Natural killer cell (primary cell): ENCODE measurements around the gene SPATA33. TPM values are rescaled to one million over a fixed set of nuclear protein-coding genes. Genes with fewer than 3 reads are reported as not detected.

Experiments used
- ATAC-seq, 3 donors: fragments of 150-1000 bp in 2 of 3; fragments of 200-7000 bp in 1 of 3; cut with Tn5 transposase; 1 replicate in 1 of 3; 2 replicates in 2 of 3; pipeline ENCODE4 v1.10.0; 2021; ENCODE audit warnings: mild to moderate bottlenecking in 2 of 3, moderate library complexity in 2 of 3
- DNase-seq, 2 donors: peaks; one replicate each; pipeline versions ENCODE4 v3.0.0 to v3.0.0-alpha.2; 2013 to 2021; ENCODE audit warnings: mixed read lengths in 1 of 2
- H3K27ac ChIP-seq: one replicate; pipeline ENCODE4 v1.5.1; 2013; ENCODE audit warnings: mild to moderate bottlenecking, low read length
- H3K27me3 ChIP-seq: one replicate; pipeline ENCODE4 v1.6.1; 2013; ENCODE audit warnings: low read length; ENCODE audit not compliant: control insufficient read depth, insufficient read depth
- H3K36me3 ChIP-seq: one replicate; pipeline ENCODE4 v1.6.1; 2013; ENCODE audit warnings: low read length; ENCODE audit not compliant: control insufficient read depth, insufficient read depth
- H3K4me1 ChIP-seq: one replicate; pipeline ENCODE4 v1.6.1; 2013; ENCODE audit warnings: low read length; ENCODE audit not compliant: control insufficient read depth, insufficient read depth
- H3K4me3 ChIP-seq: one replicate; pipeline ENCODE4 v1.5.1; 2013; ENCODE audit warnings: low read length
- H3K9me3 ChIP-seq: one replicate; pipeline ENCODE4 v1.6.1; 2013; ENCODE audit warnings: low read length; ENCODE audit not compliant: control insufficient read depth, insufficient read depth
- H3K27ac Mint-ChIP-seq, 2 donors: one replicate each; pipeline ENCODE4 v1.8.0; 2022; ENCODE audit warnings: mild to moderate bottlenecking in 2 of 2, mixed read lengths in 2 of 2, moderate library complexity in 1 of 2
- H3K27me3 Mint-ChIP-seq, 2 donors: one replicate each; pipeline ENCODE4 v1.8.0; 2022; ENCODE audit warnings: low read depth in 2 of 2, mixed read lengths in 2 of 2
- H3K36me3 Mint-ChIP-seq: one replicate; pipeline ENCODE4 v1.8.0; 2022; ENCODE audit warnings: mixed read lengths
- H3K4me1 Mint-ChIP-seq, 2 donors: one replicate each; pipeline ENCODE4 v1.8.0; 2022; ENCODE audit warnings: mixed read lengths in 2 of 2
- H3K4me3 Mint-ChIP-seq: one replicate; pipeline ENCODE4 v1.8.0; 2022; ENCODE audit warnings: mild to moderate bottlenecking, moderate library complexity, mixed read lengths
- H3K9me3 Mint-ChIP-seq, 2 donors: one replicate each; pipeline ENCODE4 v1.8.0; 2022; ENCODE audit warnings: mixed read lengths in 2 of 2
- CTCF ChIP-seq: fragments of 200-600 bp; IDR thresholded peaks from one replicate; pipeline ENCODE4 v1.8.0; 2022; ENCODE audit warnings: antibody characterized with exemption
- WGBS: methylation state at CpG from one replicate; pipeline ENCODE4 v1.1.7; 2013; ENCODE audit warnings: missing lambda C conversion rate; ENCODE audit not compliant: insufficient coverage; 5-methylcytosine and 5-hydroxymethylcytosine counted together
- intact Hi-C: fragments of 100-400 bp; cut with micrococcal nuclease; formaldehyde crosslinking; loops from one replicate; pipeline ENCODE4 v1.14.2; 2022
- total RNA-seq, 4 donors: library from RNA; stranded (reverse); fragments of 120-200 nt in 1 of 4; gene quantifications; one replicate each; pipeline versions ENCODE4 v1.2.3 to v1.2.4, GENCODE V29; 2013 to 2022

Gene SPATA33
- total RNA-seq, 3 donors from 2014 or later (not counting 1 experiment from before 2014, with no cell fraction given) = 6.5 to 11.9 (median 8.4) TPM

GRCh38 chr16:89708481-89708931 lies 50.9 kb downstream of the SPATA33 start:
- intact Hi-C loops = loop anchor here (5.0 kb wide), 2 partner anchors 54 to 204 kb away; no protein-coding TSS in a partner anchor
- TF ChIP-seq CTCF = no peak
- no peak overlapping the region for H3K4me3 Mint-ChIP-seq
- H3K4me1 ChIP-seq = peaks cover 26% of the 10 kb centered on the region
- H3K27ac ChIP-seq = no peak overlapping the region
- 96% methylated on average over 19 of the region's 19 CpGs for WGBS
- ATAC-seq = no peak
- no peaks in the 10 kb centered on the region for H3K9me3 Mint-ChIP-seq
- no peaks in the 10 kb centered on the region for H3K27me3 ChIP-seq
- H3K4me1 Mint-ChIP-seq = peaks cover 6% of the 10 kb centered on the region in 2 donors
- H3K36me3 Mint-ChIP-seq = no peaks in the 10 kb centered on the region
- no peak overlapping the region for H3K27ac Mint-ChIP-seq
- H3K4me3 ChIP-seq = no peak overlapping the region
- no peaks in the 10 kb centered on the region for H3K9me3 ChIP-seq
- H3K27me3 Mint-ChIP-seq = no peaks in the 10 kb centered on the region
- no peak for DNase-seq
- H3K36me3 ChIP-seq = no peaks in the 10 kb centered on the region

GRCh38 chr16:89709166-89709565 lies 51.5 kb downstream of the SPATA33 start:
- no peak overlapping the region for H3K27ac ChIP-seq
- no peak overlapping the region for H3K4me3 ChIP-seq
- H3K4me3 Mint-ChIP-seq = no peak overlapping the region
- no peaks in the 10 kb centered on the region for H3K27me3 Mint-ChIP-seq
- H3K4me1 Mint-ChIP-seq = peaks cover 6% of the 10 kb centered on the region in 2 donors
- no peaks in the 10 kb centered on the region for H3K36me3 ChIP-seq
- H3K4me1 ChIP-seq = peaks cover 26% of the 10 kb centered on the region
- intact Hi-C loops = loop anchor here (5.0 kb wide), 2 partner anchors 53 to 203 kb away; no protein-coding TSS in a partner anchor
- no peak for TF ChIP-seq CTCF
- ATAC-seq (no peak), DNase-seq (no peak)
- WGBS = 97% methylated on average over 10 of the region's 10 CpGs
- H3K9me3 Mint-ChIP-seq = no peaks in the 10 kb centered on the region
- H3K27ac Mint-ChIP-seq = no peak overlapping the region
- no peaks in the 10 kb centered on the region for H3K27me3 ChIP-seq
- H3K36me3 Mint-ChIP-seq = no peaks in the 10 kb centered on the region
- H3K9me3 ChIP-seq = no peaks in the 10 kb centered on the region

DNA sequence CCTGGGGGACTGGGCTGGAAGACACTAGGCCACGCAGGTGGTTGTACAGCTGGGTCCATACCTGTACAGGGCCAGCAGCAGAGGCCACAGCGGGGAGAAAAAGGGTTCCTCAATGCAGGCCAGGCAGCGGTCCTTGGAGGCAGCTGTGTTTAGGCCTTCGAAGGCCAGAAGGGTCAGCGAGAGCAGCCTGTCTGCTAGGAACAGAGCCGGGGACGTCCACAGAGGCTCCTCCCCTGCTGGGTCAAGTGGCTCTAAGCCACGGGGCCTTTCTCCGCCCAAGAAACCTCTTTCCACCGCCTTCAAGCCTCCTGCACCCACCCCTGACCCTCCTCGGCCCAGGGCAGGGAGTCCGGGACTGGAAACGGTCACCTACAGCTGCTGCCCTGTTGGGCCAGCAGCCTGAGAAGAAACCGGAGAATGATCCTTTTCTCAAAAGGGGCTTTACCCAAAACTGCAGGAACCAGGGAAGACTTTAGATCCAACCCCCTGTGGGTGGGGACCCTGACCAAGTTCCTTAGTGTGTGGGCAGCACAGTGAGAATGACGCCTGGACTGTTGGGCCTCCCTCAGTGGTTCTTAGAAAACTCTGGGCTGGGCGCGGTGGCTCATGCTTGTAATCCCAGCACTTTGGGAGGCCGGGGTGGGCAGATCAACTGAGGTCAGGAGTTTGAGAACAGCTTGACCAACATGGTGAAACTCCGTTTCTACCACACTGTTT lies 52.2 kb downstream of the SPATA33 start:
- no peaks in the 10 kb centered on the region for H3K36me3 ChIP-seq
- Mint-ChIP-seq H3K4me3 (no peak overlapping the region), H3K9me3 (no peaks in the 10 kb centered on the region), H3K27ac (no peak overlapping the region), H3K4me1 (peaks cover 6% of the 10 kb centered on the region in 2 donors), H3K36me3 (no peaks in the 10 kb centered on the region), H3K27me3 (no peaks in the 10 kb centered on the region)
- no peak for DNase-seq
- peaks cover 26% of the 10 kb centered on the region for H3K4me1 ChIP-seq
- intact Hi-C loops = loop anchor here (5.0 kb wide), 2 partner anchors 52 to 202 kb away; no protein-coding TSS in a partner anchor
- H3K9me3 ChIP-seq = no peaks in the 10 kb centered on the region
- no peak overlapping the region for H3K4me3 ChIP-seq
- ATAC-seq = no peak
- no peaks in the 10 kb centered on the region for H3K27me3 ChIP-seq
- no peak for TF ChIP-seq CTCF
- H3K27ac ChIP-seq = no peak overlapping the region
- 91% methylated on average over 19 of the region's 19 CpGs for WGBS
